Glutamatergic neuron (in vitro differentiated cells): ENCODE measurements around the gene IL17RD. TPM values are rescaled to one million over a fixed set of nuclear protein-coding genes. Genes with fewer than 3 reads are reported as not detected.
A peak's percentile ranks its signal among the peaks of the same experiment; 100 is the strongest.

Source experiments
- DNase-seq: peaks from one replicate; pipeline ENCODE4 v3.0.0; 2022
- H3K27ac Mint-ChIP-seq: one replicate; pipeline ENCODE4 v1.8.0; 2020; ENCODE audit warnings: mild to moderate bottlenecking, mixed read lengths, inconsistent platforms; ENCODE audit not compliant: unreplicated experiment
- H3K27me3 Mint-ChIP-seq: one replicate; pipeline ENCODE4 v1.8.0; 2020; ENCODE audit warnings: mild to moderate bottlenecking, moderate library complexity, mixed read lengths, inconsistent platforms; ENCODE audit not compliant: unreplicated experiment
- H3K36me3 Mint-ChIP-seq: one replicate; pipeline ENCODE4 v1.8.0; 2020; ENCODE audit warnings: mild to moderate bottlenecking, mixed read lengths, inconsistent platforms; ENCODE audit not compliant: unreplicated experiment
- H3K4me1 Mint-ChIP-seq: one replicate; pipeline ENCODE4 v1.8.0; 2020; ENCODE audit warnings: mild to moderate bottlenecking, low read depth, mixed read lengths, inconsistent platforms; ENCODE audit not compliant: unreplicated experiment
- H3K4me3 Mint-ChIP-seq: one replicate; pipeline ENCODE4 v1.8.0; 2020; ENCODE audit warnings: mild to moderate bottlenecking, mixed read lengths, inconsistent platforms; ENCODE audit not compliant: unreplicated experiment
- H3K9me3 Mint-ChIP-seq: one replicate; pipeline ENCODE4 v1.8.0; 2020; ENCODE audit warnings: mild to moderate bottlenecking, moderate library complexity, mixed read lengths, inconsistent platforms; ENCODE audit not compliant: unreplicated experiment
- CTCF ChIP-seq: fragments of 200-600 bp; sonication (generic); IDR thresholded peaks from one replicate; pipeline ENCODE4 v1.5.0; 2021; ENCODE audit not compliant: partially characterized antibody, unreplicated experiment
- total RNA-seq: library from RNA; stranded (reverse); fragmentation: NEBNext Ultra II Directional; extraction: Animal tissue kit (Norgen Biotek cat#: 25700); gene quantifications from one replicate; pipeline ENCODE4 v1.2.1, GENCODE V29; 2021; ENCODE audit not compliant: unreplicated experiment

Gene IL17RD
- total RNA-seq, 1 donor from 2014 or later = 31.1 TPM

GRCh38 chr3:57116501-57116900 lies 48.7 kb downstream of the IL17RD start:
- H3K27ac Mint-ChIP-seq = no peak overlapping the region
- H3K36me3 Mint-ChIP-seq = peaks cover 7% of the 10 kb centered on the region
- no peak overlapping the region for H3K4me3 Mint-ChIP-seq

GRCh38 chr3:57112206-57112605 lies 52.9 kb downstream of the IL17RD start:
- H3K4me3 Mint-ChIP-seq = no peak overlapping the region
- H3K27me3 Mint-ChIP-seq = peaks cover 6% of the 10 kb centered on the region
- H3K27ac Mint-ChIP-seq = no peak overlapping the region
- H3K9me3 Mint-ChIP-seq = peaks cover 2% of the 10 kb centered on the region
- H3K4me1 Mint-ChIP-seq = peaks cover 6% of the 10 kb centered on the region
- DNase-seq = no peak
- peak; percentile 8 for TF ChIP-seq CTCF
- H3K36me3 Mint-ChIP-seq = peaks cover 7% of the 10 kb centered on the region

More at GRCh38 chr3:57116501-57116900, 48.7 kb downstream of the IL17RD start:
- Mint-ChIP-seq H3K4me1 (peaks cover 7% of the 10 kb centered on the region), H3K27me3 (peaks cover 1% of the 10 kb centered on the region), H3K9me3 (no peaks in the 10 kb centered on the region)
- DNase-seq = no peak
- TF ChIP-seq CTCF = no peak

DNA sequence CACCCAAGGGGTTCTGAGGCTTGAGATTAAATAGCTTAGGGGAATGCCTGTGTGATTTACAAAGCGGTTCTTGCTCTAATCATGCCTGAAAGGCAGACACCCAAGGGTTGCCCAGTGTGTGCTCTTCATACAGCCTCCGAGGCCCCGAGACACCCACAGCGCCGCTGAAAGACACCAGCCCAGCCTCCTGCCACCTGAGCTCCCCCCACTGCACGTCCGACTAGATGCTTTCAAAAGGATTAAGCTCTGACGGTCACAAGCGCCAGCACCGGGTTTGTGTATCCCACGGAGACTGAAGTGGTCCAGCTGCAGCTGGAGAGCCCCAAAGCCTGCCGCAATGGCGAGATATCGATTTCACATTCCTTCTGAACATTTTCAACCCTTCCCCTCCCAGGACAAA lies 54.4 kb downstream of the IL17RD start:
- TF ChIP-seq CTCF = no peak
- H3K36me3 Mint-ChIP-seq = peaks cover 7% of the 10 kb centered on the region
- peaks cover 2% of the 10 kb centered on the region for H3K9me3 Mint-ChIP-seq
- DNase-seq = peak; percentile 31
- H3K4me3 Mint-ChIP-seq = no peak overlapping the region
- H3K4me1 Mint-ChIP-seq = peaks cover 6% of the 10 kb centered on the region
- peaks cover 6% of the 10 kb centered on the region for H3K27me3 Mint-ChIP-seq
- no peak overlapping the region for H3K27ac Mint-ChIP-seq

- TF ChIP-seq CTCF = no peak
- Mint-ChIP-seq H3K27ac (no peak overlapping the region), H3K4me1 (peaks cover 6% of the 10 kb centered on the region), H3K36me3 (peaks cover 7% of the 10 kb centered on the region), H3K9me3 (peaks cover 2% of the 10 kb centered on the region), H3K4me3 (no peak overlapping the region), H3K27me3 (peaks cover 6% of the 10 kb centered on the region)
- no peak for DNase-seq
Observed at GRCh38 chr3:57110214-57110613, 54.9 kb downstream of the IL17RD start.

- Mint-ChIP-seq H3K9me3 (peaks cover 2% of the 10 kb centered on the region), H3K27me3 (peaks cover 6% of the 10 kb centered on the region), H3K4me3 (no peak overlapping the region), H3K27ac (no peak overlapping the region), H3K4me1 (peaks cover 6% of the 10 kb centered on the region), H3K36me3 (peaks cover 7% of the 10 kb centered on the region)
- DNase-seq = no peak
- TF ChIP-seq CTCF = no peak
Observed at GRCh38 chr3:57109437-57110199, 55.5 kb downstream of the IL17RD start.
